Measurements from ENCODE around the gene PPM1M.

DNA sequence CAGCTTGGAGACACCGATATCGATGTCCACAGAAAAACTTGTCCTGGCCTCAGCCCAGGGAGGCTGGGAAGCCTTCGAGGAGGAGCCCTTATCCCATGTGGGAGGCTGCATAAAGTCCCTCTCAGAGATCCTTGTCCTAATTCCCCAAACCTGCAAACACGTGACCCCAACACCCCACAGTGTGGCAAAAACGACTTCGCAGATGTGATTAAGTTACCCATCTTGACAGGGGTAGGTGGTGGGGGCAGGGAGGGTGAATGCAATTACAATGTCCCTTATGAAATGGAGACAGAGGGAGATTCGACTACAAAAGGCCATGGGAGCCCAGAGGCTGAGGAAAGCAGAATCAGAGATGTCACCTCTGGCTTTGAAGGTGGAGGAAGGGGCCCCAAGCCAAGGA is 17.8 kb upstream of the PPM1M start:
- TF ChIP-seq, protein P1, sequence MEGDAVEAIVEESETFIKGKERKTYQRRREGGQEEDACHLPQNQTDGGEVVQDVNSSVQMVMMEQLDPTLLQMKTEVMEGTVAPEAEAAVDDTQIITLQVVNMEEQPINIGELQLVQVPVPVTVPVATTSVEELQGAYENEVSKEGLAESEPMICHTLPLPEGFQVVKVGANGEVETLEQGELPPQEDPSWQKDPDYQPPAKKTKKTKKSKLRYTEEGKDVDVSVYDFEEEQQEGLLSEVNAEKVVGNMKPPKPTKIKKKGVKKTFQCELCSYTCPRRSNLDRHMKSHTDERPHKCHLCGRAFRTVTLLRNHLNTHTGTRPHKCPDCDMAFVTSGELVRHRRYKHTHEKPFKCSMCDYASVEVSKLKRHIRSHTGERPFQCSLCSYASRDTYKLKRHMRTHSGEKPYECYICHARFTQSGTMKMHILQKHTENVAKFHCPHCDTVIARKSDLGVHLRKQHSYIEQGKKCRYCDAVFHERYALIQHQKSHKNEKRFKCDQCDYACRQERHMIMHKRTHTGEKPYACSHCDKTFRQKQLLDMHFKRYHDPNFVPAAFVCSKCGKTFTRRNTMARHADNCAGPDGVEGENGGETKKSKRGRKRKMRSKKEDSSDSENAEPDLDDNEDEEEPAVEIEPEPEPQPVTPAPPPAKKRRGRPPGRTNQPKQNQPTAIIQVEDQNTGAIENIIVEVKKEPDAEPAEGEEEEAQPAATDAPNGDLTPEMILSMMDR (IDR thresholded peaks at IDR 0.05) = no peak
- no peak for TF ChIP-seq POLR2A (IDR thresholded peaks at IDR 0.05)

Measured in right lobe of liver (tissue), 4 donors.